Measurements from ENCODE around the gene SLC5A10. TPM values are rescaled to one million over a fixed set of nuclear protein-coding genes. Genes with fewer than 3 reads are reported as not detected.
A peak's percentile ranks its signal among the peaks of the same experiment; 100 is the strongest.

Gene SLC5A10
- total RNA-seq, 4 donors from 2014 or later: 0.31 to 1.5 (median 0.94) TPM

DNA sequence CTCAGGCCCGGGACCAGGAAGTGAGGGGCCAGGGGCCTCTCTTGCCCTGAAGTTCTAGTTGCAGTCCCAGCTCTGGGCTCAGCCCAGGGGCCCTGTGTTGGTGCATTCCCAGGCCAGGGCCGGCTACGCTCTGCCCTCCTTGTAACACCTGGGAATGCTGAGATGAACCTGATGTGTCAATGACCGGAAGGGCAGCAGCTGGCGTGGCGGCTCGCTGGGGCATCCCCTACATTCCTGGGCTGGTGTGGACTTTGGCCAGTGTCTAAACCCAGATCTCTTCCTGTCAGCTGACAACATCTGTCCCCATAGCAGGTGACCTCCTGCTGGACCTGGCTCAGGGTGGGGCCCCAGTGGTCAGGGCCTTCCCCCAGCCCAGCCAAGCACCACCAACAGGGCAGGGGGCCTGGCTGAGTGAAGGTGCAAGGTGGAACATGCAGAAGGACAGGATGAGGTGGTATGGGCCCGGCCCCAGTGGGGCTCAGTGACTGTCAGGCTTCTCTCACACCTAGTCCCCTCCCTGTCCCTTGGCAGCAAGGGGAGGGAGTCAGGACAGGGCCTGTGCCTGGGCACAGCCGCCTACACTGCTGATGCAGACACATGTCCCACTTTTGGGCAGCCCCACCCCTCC, 36.7 kb downstream of the SLC5A10 start:
- DNase-seq (ENCODE audit: low spot score in 2 of 2): no peak
- TF ChIP-seq EP300 (IDR thresholded peaks at IDR 0.05) (no peak), POLR2A (IDR thresholded peaks at IDR 0.05) (no peak), POLR2AphosphoS5 (IDR thresholded peaks at IDR 0.05) (no peak)
- TF ChIP-seq, protein P1, sequence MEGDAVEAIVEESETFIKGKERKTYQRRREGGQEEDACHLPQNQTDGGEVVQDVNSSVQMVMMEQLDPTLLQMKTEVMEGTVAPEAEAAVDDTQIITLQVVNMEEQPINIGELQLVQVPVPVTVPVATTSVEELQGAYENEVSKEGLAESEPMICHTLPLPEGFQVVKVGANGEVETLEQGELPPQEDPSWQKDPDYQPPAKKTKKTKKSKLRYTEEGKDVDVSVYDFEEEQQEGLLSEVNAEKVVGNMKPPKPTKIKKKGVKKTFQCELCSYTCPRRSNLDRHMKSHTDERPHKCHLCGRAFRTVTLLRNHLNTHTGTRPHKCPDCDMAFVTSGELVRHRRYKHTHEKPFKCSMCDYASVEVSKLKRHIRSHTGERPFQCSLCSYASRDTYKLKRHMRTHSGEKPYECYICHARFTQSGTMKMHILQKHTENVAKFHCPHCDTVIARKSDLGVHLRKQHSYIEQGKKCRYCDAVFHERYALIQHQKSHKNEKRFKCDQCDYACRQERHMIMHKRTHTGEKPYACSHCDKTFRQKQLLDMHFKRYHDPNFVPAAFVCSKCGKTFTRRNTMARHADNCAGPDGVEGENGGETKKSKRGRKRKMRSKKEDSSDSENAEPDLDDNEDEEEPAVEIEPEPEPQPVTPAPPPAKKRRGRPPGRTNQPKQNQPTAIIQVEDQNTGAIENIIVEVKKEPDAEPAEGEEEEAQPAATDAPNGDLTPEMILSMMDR (IDR thresholded peaks at IDR 0.05): no peak
- H3K36me3 ChIP-seq: no peaks in the 10 kb centered on the region
- whole genome bisulfite sequencing: 82% methylated on average over 3 of the region's 9 CpGs
- H3K4me1 ChIP-seq: peaks cover 78% of the 10 kb centered on the region
- H3K4me3 ChIP-seq: no peak overlapping the region
- H3K27me3 ChIP-seq: no peaks in the 10 kb centered on the region
- peak overlapping the region; percentile 29 for H3K27ac ChIP-seq
- no peaks in the 10 kb centered on the region for H3K9me3 ChIP-seq

DNA sequence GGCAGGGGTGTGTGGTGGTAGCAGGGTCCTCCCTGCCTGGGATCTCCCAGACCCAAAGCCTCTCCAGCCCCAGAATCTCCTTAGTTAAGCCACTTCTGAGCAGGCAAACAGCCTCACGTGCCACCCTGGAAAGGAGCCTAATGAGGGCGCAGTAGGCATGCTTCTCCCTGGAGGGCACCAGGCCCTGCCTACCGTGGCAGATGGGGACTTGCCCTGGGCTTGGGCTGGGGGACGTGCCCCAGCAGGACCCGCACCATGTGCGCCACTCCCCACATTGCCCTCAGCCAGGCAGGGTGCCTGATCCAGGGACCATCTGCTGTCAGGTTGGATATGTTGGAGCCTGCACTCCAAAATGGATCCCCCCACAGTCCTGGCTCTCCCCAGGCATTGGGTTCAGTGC, 38.4 kb downstream of the SLC5A10 start:
- TF ChIP-seq POLR2A (IDR thresholded peaks at IDR 0.05) (no peak), POLR2AphosphoS5 (IDR thresholded peaks at IDR 0.05) (no peak), EP300 (IDR thresholded peaks at IDR 0.05) (no peak)
- TF ChIP-seq, protein P1 (IDR thresholded peaks at IDR 0.05): no peak
- Histone ChIP-seq H3K4me3 (no peak overlapping the region), H3K9me3 (no peaks in the 10 kb centered on the region), H3K27me3 (no peaks in the 10 kb centered on the region), H3K27ac (peak overlapping the region; percentile 7), H3K36me3 (no peaks in the 10 kb centered on the region), H3K4me1 (peaks cover 84% of the 10 kb centered on the region)
- no peak for DNase-seq (ENCODE audit: low spot score in 2 of 2)
- no CpG with 5 or more reads among the region's 6 CpGs for WGBS

DNA sequence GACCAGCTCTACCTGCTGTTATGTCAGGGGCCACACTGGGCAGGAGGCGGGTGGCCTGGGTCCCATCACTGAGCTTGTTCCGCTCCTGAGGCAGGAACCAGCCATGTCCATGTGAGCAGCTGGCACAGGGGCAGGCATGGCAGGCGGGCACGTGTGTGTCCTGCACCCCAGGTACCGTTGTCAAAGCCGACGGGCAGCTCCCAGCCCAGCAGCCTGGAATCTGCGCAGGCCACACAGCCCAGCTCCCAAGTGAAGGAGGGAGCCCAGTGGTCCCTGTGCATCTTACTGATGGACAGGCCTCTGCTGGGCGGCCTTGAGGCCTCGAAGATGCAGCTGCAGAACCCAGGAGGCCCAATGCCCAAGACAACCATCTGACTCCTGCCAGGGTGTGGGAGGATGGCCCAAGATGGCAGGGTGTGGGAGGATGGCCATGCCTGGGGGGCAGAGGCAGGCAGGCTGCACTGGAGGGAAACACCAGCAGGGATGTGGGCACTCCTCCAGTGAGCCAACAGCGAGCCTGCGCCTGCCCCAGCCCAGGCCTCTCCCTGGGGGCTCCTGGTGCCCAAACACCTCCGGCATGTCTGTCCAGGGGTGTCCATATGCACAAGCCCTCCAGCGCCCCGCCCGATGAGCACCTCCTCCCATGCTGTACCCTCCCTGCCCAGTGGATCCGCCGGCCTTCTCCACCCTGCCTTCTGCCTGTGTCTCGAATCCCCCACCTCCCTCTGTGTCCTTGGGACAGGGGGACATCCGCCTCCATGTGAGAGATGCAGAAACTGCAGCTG, 39.8 kb downstream of the SLC5A10 start:
- no CpG with 5 or more reads among the region's 20 CpGs for WGBS
- TF ChIP-seq, protein P1 (IDR thresholded peaks at IDR 0.05): no peak
- TF ChIP-seq POLR2AphosphoS5 (IDR thresholded peaks at IDR 0.05) (no peak), EP300 (IDR thresholded peaks at IDR 0.05) (no peak), POLR2A (IDR thresholded peaks at IDR 0.05) (no peak)
- Histone ChIP-seq H3K27me3 (no peaks in the 10 kb centered on the region), H3K4me1 (peaks cover 80% of the 10 kb centered on the region), H3K4me3 (no peak overlapping the region), H3K9me3 (no peaks in the 10 kb centered on the region), H3K36me3 (no peaks in the 10 kb centered on the region), H3K27ac (peak overlapping the region; percentile 37)
- no peak for DNase-seq (ENCODE audit: low spot score in 2 of 2)

DNA sequence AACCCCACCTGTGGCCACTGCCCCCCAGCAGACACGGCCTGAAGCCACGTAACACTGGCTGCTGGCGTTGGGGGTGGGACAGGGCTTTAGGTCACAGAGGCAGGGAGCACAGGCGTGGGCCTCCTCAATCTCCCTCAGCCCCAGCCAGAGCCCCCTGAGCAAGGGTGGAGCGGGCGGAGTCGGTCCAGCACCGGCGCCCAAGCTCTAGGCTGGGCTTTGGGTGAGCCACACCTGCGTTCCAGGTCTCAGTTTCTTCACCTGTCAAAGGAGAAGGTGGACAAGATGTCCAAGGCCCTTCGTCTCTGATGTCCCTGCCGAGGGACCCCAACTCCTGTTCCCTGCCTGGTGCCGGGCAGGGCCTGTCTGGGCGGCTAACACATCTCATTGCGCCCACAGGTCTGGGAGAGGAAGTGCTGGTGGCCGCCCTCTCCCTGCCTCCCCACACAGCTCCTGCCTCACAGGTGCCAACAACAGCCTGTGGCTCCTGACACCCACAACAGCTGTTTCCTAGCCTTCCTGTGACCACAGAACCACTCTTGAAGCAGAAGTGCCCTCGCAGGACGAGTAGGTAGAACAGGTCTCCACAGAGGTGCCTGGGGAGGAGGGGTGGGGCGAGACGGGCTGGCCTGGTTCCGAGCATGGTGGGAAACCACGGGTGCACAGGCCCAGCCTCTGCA, 40.6 kb downstream of the SLC5A10 start:
- Histone ChIP-seq H3K4me1 (peaks cover 71% of the 10 kb centered on the region), H3K36me3 (no peaks in the 10 kb centered on the region), H3K9me3 (no peaks in the 10 kb centered on the region), H3K27ac (peak overlapping the region; percentile 37), H3K27me3 (no peaks in the 10 kb centered on the region), H3K4me3 (no peak overlapping the region)
- TF ChIP-seq POLR2A (IDR thresholded peaks at IDR 0.05) (no peak), EP300 (IDR thresholded peaks at IDR 0.05) (no peak)
- 56% methylated on average over 7 of the region's 22 CpGs for WGBS
- no peak for DNase-seq (ENCODE audit: low spot score in 2 of 2)

DNA sequence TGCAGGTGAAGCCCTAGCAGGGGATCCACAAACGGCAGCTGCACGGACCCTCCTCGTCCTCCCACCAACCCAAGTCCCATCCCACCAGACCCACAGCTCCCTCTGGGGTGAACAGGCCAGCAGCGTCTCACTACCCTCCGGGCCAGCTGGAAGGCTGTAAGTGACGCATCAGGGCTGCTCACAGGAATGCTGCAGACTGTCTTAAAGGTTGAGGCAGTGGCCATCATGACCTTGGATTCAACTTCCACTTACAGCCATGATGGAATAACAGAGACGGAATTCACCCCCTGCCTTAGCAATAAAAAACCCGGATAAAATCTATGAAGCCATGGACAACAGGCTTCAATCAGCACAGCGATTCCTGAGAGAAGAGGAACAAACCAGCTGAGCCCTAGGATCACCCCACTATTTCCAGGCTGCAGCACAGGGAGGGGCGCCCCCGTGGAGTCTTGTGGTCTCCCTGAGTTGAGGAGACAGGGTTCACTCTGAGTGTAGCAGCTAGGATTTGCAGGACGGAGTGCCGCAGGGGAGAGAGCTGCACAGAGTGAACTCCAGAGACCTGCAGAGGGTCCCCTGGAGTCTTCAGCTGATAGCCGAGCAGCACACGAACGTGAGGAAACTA, 42.1 kb downstream of the SLC5A10 start:
- DNase-seq (ENCODE audit: low spot score in 2 of 2): no peak
- Histone ChIP-seq H3K4me1 (peaks cover 72% of the 10 kb centered on the region), H3K36me3 (no peaks in the 10 kb centered on the region), H3K27me3 (no peaks in the 10 kb centered on the region), H3K27ac (peak overlapping the region; percentile 4), H3K9me3 (no peaks in the 10 kb centered on the region), H3K4me3 (peak overlapping the region; percentile 13)
- TF ChIP-seq, protein P1 (IDR thresholded peaks at IDR 0.05): no peak
- TF ChIP-seq POLR2A (IDR thresholded peaks at IDR 0.05): no peak
- TF ChIP-seq POLR2AphosphoS5 (IDR thresholded peaks at IDR 0.05): no peak
- TF ChIP-seq EP300 (IDR thresholded peaks at IDR 0.05): no peak
- WGBS: 63% methylated on average over 15 of the region's 16 CpGs
